Measurements from ENCODE around the gene NAT8L.

Gene NAT8L

GRCh38 chr4:2076908-2077536 lies 17.9 kb downstream of the NAT8L start:
- TF ChIP-seq CTCF (conservative IDR thresholded peaks at IDR 0.05; ENCODE audit: control insufficient read depth, insufficient read depth, low read depth, low read length), result no peak
- H3K4me3 ChIP-seq (ENCODE audit: control insufficient read depth, low read depth, low read length), result no peak overlapping the region
- no peak for DNase-seq (ENCODE audit: low read depth)

GRCh38 chr4:2077537-2078460 lies 18.7 kb downstream of the NAT8L start:
- H3K4me3 ChIP-seq (ENCODE audit: control insufficient read depth, low read depth, low read length), result no peak overlapping the region
- TF ChIP-seq CTCF (conservative IDR thresholded peaks at IDR 0.05; ENCODE audit: control insufficient read depth, insufficient read depth, low read depth, low read length), result no peak
- DNase-seq (ENCODE audit: low read depth), result no peak

GRCh38 chr4:2078584-2078983 lies 19.5 kb downstream of the NAT8L start:
- TF ChIP-seq CTCF (conservative IDR thresholded peaks at IDR 0.05; ENCODE audit: control insufficient read depth, insufficient read depth, low read depth, low read length), result no peak
- no peak for DNase-seq (ENCODE audit: low read depth)
- H3K4me3 ChIP-seq (ENCODE audit: control insufficient read depth, low read depth, low read length), result no peak overlapping the region

GRCh38 chr4:2079006-2079405 lies 19.9 kb downstream of the NAT8L start:
- no peak for DNase-seq (ENCODE audit: low read depth)
- no peak for TF ChIP-seq CTCF (conservative IDR thresholded peaks at IDR 0.05; ENCODE audit: control insufficient read depth, insufficient read depth, low read depth, low read length)
- no peak overlapping the region for H3K4me3 ChIP-seq (ENCODE audit: control insufficient read depth, low read depth, low read length)

GRCh38 chr4:2079926-2080325 lies 20.8 kb downstream of the NAT8L start:
- no peak for DNase-seq (ENCODE audit: low read depth)
- no peak for TF ChIP-seq CTCF (conservative IDR thresholded peaks at IDR 0.05; ENCODE audit: control insufficient read depth, insufficient read depth, low read depth, low read length)
- no peak overlapping the region for H3K4me3 ChIP-seq (ENCODE audit: control insufficient read depth, low read depth, low read length)

- H3K4me3 ChIP-seq (ENCODE audit: control insufficient read depth, low read depth, low read length), result no peak overlapping the region
- DNase-seq (ENCODE audit: low read depth), result no peak
- no peak for TF ChIP-seq CTCF (conservative IDR thresholded peaks at IDR 0.05; ENCODE audit: control insufficient read depth, insufficient read depth, low read depth, low read length)
Measured at GRCh38 chr4:2080429-2081300, 21.5 kb downstream of the NAT8L start.
